GM19324 (cell line): ENCODE measurements around the gene FAM168A.
"Not testable (repeated sequence)": the region's sequence is repeated elsewhere in the genome, so short reads cannot be mapped to it uniquely, and the experiment has no call there.

Experiments used
- ATAC-seq: cut with Tn5 transposase; IDR thresholded peaks from one replicate; pipeline ENCODE4 v1.9.1; 2021; ENCODE audit warnings: mild to moderate bottlenecking, moderate library complexity; ENCODE audit not compliant: unreplicated experiment, low FRiP score

The FAM168A gene

GRCh38 chr11:73439002-73439843, 158.7 kb downstream of the FAM168A start:
- ATAC-seq, result no peak

GRCh38 chr11:73436859-73437258, 161.1 kb downstream of the FAM168A start:
- not testable (repeated sequence) for ATAC-seq

GRCh38 chr11:73431396-73431795, 166.5 kb downstream of the FAM168A start:
- ATAC-seq, result no peak

- ATAC-seq, result no peak
Measured at GRCh38 chr11:73430326-73430725, 167.6 kb downstream of the FAM168A start.

GRCh38 chr11:73429121-73429750, 168.7 kb downstream of the FAM168A start:
- no peak for ATAC-seq

GRCh38 chr11:73428699-73429098, 169.2 kb downstream of the FAM168A start:
- no peak for ATAC-seq

- ATAC-seq, result no peak
Measured at GRCh38 chr11:73428227-73428626, 169.7 kb downstream of the FAM168A start.

GRCh38 chr11:73426219-73426850, 171.6 kb downstream of the FAM168A start:
- no peak for ATAC-seq

- no peak for ATAC-seq
Measured at GRCh38 chr11:73425108-73425507, 172.8 kb downstream of the FAM168A start.

- ATAC-seq, result no peak
Measured at GRCh38 chr11:73423506-73423905, 174.4 kb downstream of the FAM168A start.

- ATAC-seq, result no peak
Measured at GRCh38 chr11:73422886-73423285, 175.0 kb downstream of the FAM168A start.

- ATAC-seq, result no peak
Measured at GRCh38 chr11:73420136-73420535, 177.8 kb downstream of the FAM168A start.

GRCh38 chr11:73416786-73417185, 181.1 kb downstream of the FAM168A start:
- ATAC-seq, result no peak

- no peak for ATAC-seq
Measured at GRCh38 chr11:73415854-73416615, 181.9 kb downstream of the FAM168A start.

- ATAC-seq, result no peak
Measured at GRCh38 chr11:73414977-73415651, 182.8 kb downstream of the FAM168A start.

- ATAC-seq, result no peak
Measured at GRCh38 chr11:73413256-73413655, 184.7 kb downstream of the FAM168A start.

GRCh38 chr11:73412308-73412707, 185.6 kb downstream of the FAM168A start:
- ATAC-seq, result no peak

GRCh38 chr11:73411031-73411430, 186.9 kb downstream of the FAM168A start:
- ATAC-seq, result no peak

- ATAC-seq, result no peak
Measured at GRCh38 chr11:73410627-73411026, 187.3 kb downstream of the FAM168A start.

- ATAC-seq, result no peak
Measured at GRCh38 chr11:73409431-73409830, 188.5 kb downstream of the FAM168A start.
